A673 (cell line): Measurements from ENCODE around the gene CRX. TPM values are rescaled to one million over a fixed set of nuclear protein-coding genes. Genes with fewer than 3 reads are reported as not detected.

ENCODE experiments used
- BruUV-seq: library from RNA; stranded (reverse); fragments of 400-500 nt; replicated peaks from 2 replicates; lab custom pipeline; 2021; lab: Mats Ljungman, UMichigan
- CTCF ChIA-PET: fragments of 300-600 bp; sonication (Branson Sonifier 250); formaldehyde crosslinking; loops from one replicate; lab custom pipeline; 2022; ENCODE audit warnings: antibody characterized with exemption; lab: Charles Lee
- POLR2A ChIA-PET: fragments of 300-600 bp; sonication (Branson Sonifier 250); formaldehyde crosslinking; loops from one replicate; lab custom pipeline; 2022; ENCODE audit warnings: antibody characterized with exemption; ENCODE audit not compliant: low non-redundant PET; lab: Charles Lee
- DNase-seq: peaks from one replicate; pipeline ENCODE4 v3.0.0-alpha.2; 2015; ENCODE audit warnings: low spot score
- H3K27ac ChIP-seq: fragments of 200-600 bp; sonication (generic); 2 replicates; pipeline ENCODE4 v1.5.1; 2016; ENCODE audit warnings: mixed run types, low read depth, mild to moderate bottlenecking, mixed read lengths, antibody characterized with exemption, low read length; ENCODE audit not compliant: poor library complexity, severe bottlenecking
- H3K27me3 ChIP-seq: fragments of 200-600 bp; sonication (generic); replicated peaks from 2 replicates; pipeline ENCODE4 v1.6.1; 2017; ENCODE audit warnings: mixed run types, low read depth, mild to moderate bottlenecking, mixed read lengths, antibody characterized with exemption, low read length; ENCODE audit not compliant: insufficient read depth, poor library complexity
- H3K36me3 ChIP-seq: fragments of 200-600 bp; sonication (generic); 2 replicates; pipeline ENCODE4 v1.6.1; 2016; ENCODE audit warnings: mixed run types, mild to moderate bottlenecking, mixed read lengths, antibody characterized with exemption, low read length; ENCODE audit not compliant: insufficient read depth, poor library complexity, severe bottlenecking
- H3K4me1 ChIP-seq: fragments of 200-600 bp; sonication (generic); 2 replicates; pipeline ENCODE4 v1.6.1; 2017; ENCODE audit warnings: mixed run types, mild to moderate bottlenecking, mixed read lengths, antibody characterized with exemption, low read length; ENCODE audit not compliant: insufficient read depth, poor library complexity, severe bottlenecking
- H3K4me3 ChIP-seq: fragments of 200-600 bp; sonication (generic); 2 replicates; pipeline ENCODE4 v1.5.1; 2016; ENCODE audit warnings: low read depth, mixed run types, mild to moderate bottlenecking, mixed read lengths, low read length; ENCODE audit not compliant: poor library complexity, severe bottlenecking
- H3K9me3 ChIP-seq: fragments of 200-600 bp; sonication (generic); 2 replicates; pipeline ENCODE4 v1.6.1; 2016; ENCODE audit warnings: mixed run types, low read depth, mild to moderate bottlenecking, mixed read lengths, antibody characterized with exemption, low read length; ENCODE audit not compliant: poor library complexity, severe bottlenecking
- CTCF ChIP-seq: fragments of 300-800, 200-600 bp; sonication (generic); conservative IDR thresholded peaks from 2 replicates; pipeline ENCODE4 v1.5.1; 2017; ENCODE audit warnings: low read depth, mild to moderate bottlenecking, antibody characterized with exemption, low read length, moderate library complexity, mixed read lengths
- EZH2 ChIP-seq: fragments of 200-600 bp; sonication (generic); IDR thresholded peaks from 2 replicates; pipeline ENCODE4 v1.6.1; 2017; ENCODE audit warnings: borderline replicate concordance, low read depth, mild to moderate bottlenecking, mixed read lengths, antibody characterized with exemption, low read length; ENCODE audit not compliant: poor library complexity, severe bottlenecking
- intact Hi-C: fragments of 100-400 bp; cut with micrococcal nuclease; formaldehyde crosslinking; loops from one replicate; pipeline ENCODE4 v1.10.0; 2022; ENCODE audit not compliant: unreplicated experiment
- total RNA-seq: library from RNA; stranded (reverse); gene quantifications from 2 replicates; pipeline ENCODE4 v1.2.3, GENCODE V29; 2021

CRX gene
- total RNA-seq, 1 experiment from 2014 or later: not detected

GRCh38 chr19:47839913-47840312 lies 18.2 kb downstream of the CRX start:
- H3K36me3 ChIP-seq: no peaks in the 10 kb centered on the region
- no peaks in the 10 kb centered on the region for H3K27me3 ChIP-seq
- H3K27ac ChIP-seq: no peak overlapping the region
- POLR2A ChIA-PET: no interaction called here
- intact Hi-C loops: no loop called here
- TF ChIP-seq CTCF (no peak), EZH2 (no peak)
- no TSS peak for BruUV-seq
- H3K9me3 ChIP-seq: no peaks in the 10 kb centered on the region
- CTCF ChIA-PET: interaction anchor here (0.6 kb wide), 1 partner anchor 1355 kb away, joined by 6 read pairs; no protein-coding TSS in a partner anchor
- no peak for DNase-seq
- no peaks in the 10 kb centered on the region for H3K4me1 ChIP-seq
- no peak overlapping the region for H3K4me3 ChIP-seq

- H3K9me3 ChIP-seq: no peaks in the 10 kb centered on the region
- H3K36me3 ChIP-seq: no peaks in the 10 kb centered on the region
- no peak for DNase-seq
- intact Hi-C loops: no loop called here
- no peak overlapping the region for H3K27ac ChIP-seq
- no TSS peak for BruUV-seq
- POLR2A ChIA-PET: interaction anchor here (0.6 kb wide), 1 partner anchor 55 kb away, joined by 3 read pairs; no protein-coding TSS in a partner anchor
- no peaks in the 10 kb centered on the region for H3K4me1 ChIP-seq
- TF ChIP-seq CTCF: no peak
- TF ChIP-seq EZH2: no peak
- CTCF ChIA-PET: no interaction called here
- H3K4me3 ChIP-seq: no peak overlapping the region
- no peaks in the 10 kb centered on the region for H3K27me3 ChIP-seq
Measured at GRCh38 chr19:47842941-47843340, 21.2 kb downstream of the CRX start.

- no peak for DNase-seq
- no peak for TF ChIP-seq CTCF
- no peak for TF ChIP-seq EZH2
- CTCF ChIA-PET: interaction anchor here (0.6 kb wide), 1 partner anchor 24 kb away, joined by 4 read pairs; no protein-coding TSS in a partner anchor
- peaks cover 4% of the 10 kb centered on the region for H3K4me1 ChIP-seq
- H3K27me3 ChIP-seq: no peaks in the 10 kb centered on the region
- H3K4me3 ChIP-seq: peak overlapping the region; percentile 27
- H3K36me3 ChIP-seq: no peaks in the 10 kb centered on the region
- POLR2A ChIA-PET: no interaction called here
- no peak overlapping the region for H3K27ac ChIP-seq
- BruUV-seq: no TSS peak
- intact Hi-C loops: no loop called here
- no peaks in the 10 kb centered on the region for H3K9me3 ChIP-seq
Measured at GRCh38 chr19:47848425-47848822, 26.7 kb downstream of the CRX start.
